NCI-H1105 treated with DMSO at 0.1 percent for 48 hours (cell line): ENCODE results near the gene DAPK2.

ENCODE experiments used
- DNase-seq: peaks from one replicate; lab custom pipeline; 2025; lab: John Stamatoyannopoulos, UW

DAPK2 gene

DNA sequence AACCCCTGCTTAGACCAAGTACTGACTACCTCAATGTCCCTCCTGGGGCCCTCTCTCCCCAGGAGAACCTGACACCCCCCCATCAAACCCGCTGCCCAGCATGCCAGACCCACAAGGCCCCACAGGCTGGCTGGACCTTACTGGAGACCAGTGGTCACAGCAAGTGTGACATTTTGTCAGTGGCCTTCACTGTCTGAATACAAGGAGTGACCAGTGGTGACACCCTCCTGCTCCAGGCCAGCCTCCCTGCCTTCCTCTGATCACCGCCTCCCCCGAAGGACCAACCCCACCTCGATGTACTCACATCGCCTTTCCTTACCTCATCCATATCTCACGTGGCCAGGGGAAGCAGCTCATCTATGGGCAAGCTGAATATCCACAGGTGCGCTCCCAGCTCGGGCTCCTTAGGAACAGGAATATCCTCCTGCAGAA is 150.5 kb downstream of the DAPK2 start:
- DNase-seq = no peak

DNA sequence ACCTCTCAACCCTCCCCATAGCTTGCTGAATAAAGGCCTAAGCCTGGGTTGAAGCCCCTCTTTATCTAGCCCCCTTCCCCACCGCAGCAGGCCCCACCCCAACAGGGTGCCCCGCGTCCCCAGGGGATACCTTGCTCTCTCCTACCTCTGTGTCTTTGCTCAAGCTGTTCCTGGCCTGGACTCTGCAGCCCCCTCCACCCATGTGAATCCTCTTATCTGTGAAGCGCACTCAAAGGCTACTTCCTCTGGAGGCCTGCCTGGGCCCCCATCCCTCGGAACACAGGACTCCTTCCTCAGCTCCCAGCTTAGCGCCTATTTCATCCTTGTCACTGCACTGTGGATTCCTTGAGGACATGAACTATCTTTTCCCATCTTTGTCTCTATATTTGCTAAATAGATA is 151.1 kb downstream of the DAPK2 start:
- DNase-seq = no peak

GRCh38 chr15:63894662-63894949 is 151.7 kb downstream of the DAPK2 start:
- no peak for DNase-seq

DNA sequence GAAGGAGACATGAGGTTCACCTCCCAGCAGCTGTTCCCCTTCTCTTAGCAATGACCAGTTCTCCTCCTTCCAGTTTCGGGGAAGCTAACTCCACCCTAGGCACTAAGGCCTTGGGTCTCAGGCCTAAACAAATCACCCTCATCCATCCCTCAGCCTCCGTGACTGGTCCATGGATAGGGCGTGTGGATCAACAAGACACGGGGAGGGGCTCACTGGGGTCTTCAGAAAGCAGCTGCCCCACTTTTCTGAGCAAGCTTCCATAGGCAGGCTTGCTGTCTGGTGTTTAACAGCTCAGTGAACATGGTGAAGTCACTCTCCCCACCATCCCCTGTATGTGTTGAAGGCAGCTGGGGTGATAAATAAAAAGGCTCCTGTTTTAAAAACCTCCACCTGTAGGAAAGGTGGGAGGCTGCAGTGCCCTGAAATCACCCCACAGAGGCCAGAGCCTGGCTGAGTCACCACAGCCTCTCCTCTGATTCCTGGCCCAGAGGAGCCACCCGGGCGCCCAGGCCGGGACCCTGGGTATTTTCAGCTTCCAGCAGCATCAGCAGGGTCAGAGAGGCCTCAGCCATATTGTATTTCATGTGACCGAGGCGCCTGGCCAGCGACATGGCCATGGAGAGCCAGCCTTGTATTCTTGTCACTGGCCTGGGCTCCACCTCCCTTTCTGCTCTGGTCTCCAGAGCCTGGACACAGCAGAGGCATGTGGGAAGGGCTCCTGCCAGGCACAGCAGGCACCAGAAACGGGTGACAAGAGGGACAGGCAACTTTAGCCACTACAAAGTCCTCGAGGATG is 152.2 kb downstream of the DAPK2 start:
- no peak for DNase-seq

DNA sequence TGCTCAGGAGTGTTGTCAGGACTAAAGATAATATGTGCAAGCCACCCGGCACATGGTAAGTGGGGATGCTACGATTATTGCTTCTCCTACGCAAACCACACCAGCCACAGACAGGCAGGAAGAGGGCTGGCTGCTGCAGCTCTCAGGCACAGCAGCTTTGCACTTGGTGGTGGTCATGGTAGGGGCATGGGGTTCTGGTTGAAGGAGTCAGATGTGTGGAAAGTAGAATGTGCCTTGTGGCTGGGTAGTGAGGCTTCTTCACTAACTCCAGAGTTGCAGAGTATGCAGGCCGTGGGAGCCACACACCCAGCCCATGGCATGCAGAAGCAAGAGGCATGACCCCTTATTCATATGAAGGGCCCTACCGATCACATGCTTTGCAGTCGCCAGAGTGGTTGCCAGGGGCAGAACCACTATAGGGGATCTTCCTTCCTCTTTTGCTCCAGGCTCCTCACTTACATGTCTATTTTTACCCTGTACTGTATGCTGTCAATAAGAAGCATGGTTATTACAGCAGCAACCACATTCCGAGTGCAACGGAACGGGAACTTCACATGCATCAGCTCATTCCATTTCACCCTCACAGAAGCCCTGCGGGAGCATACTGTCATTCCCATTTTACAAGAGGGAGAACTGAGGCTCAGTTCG is 153.4 kb downstream of the DAPK2 start:
- DNase-seq = no peak

DNA sequence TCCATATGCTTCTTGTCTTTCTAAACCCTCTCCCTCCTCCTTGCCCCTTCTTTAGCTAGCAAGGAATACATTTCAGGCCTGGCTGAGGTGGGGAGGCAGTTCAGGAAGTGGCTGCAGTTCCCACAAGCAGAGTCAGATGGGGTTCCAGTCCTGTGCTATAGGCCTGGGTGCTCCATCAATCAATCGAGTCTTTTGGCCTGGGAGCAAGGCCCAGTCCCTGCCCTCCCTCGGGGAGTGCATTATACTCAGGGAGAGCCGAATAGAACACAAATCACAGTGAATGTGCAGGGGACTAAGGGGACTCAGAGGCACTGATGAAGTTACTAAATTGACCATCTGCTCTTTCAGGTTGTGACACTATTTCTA is 154.5 kb downstream of the DAPK2 start:
- DNase-seq = no peak

- DNase-seq = peak; percentile 33
These were observed 155.1 kb downstream of the DAPK2 start for GRCh38 chr15:63891079-63891767.

DNA sequence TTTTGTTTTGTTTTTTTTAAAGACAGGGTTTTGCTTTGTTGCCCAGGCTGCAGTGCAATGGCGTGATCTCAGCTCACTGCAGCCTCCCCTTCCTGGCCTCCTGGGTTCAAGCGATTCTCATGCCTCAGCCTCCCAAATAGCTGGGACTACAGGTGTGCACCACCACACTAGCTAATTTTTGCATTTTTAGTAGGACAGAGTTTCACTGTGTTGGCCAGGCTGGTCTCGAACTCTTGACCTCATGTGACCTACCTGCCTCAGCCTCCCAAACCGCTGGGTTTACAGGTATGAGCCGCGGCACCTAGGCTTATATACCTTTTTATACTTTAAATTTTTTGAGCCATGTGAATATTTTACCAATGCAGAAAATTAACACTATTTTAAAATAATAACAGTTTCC is 155.7 kb downstream of the DAPK2 start:
- no peak for DNase-seq

DNA sequence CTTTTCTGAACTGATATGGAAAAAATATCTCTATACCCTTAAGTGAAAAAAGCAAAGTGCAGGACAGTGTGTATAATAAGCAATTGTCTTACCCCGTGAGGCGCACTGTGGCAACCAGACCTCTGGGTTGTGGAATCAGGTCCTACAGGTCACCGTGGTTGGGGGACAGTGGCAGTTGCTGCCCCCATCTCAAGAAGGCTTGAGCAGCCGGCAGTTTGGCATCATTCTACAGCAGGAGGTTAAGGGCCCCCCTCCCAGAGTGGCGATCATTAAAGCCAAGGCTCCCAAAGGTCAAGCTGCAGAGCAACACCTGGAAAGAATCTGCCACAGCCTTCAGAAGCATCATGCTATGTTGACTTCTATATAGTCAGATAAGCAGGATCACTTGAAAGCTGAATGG is 156.5 kb downstream of the DAPK2 start:
- DNase-seq = no peak

DNA sequence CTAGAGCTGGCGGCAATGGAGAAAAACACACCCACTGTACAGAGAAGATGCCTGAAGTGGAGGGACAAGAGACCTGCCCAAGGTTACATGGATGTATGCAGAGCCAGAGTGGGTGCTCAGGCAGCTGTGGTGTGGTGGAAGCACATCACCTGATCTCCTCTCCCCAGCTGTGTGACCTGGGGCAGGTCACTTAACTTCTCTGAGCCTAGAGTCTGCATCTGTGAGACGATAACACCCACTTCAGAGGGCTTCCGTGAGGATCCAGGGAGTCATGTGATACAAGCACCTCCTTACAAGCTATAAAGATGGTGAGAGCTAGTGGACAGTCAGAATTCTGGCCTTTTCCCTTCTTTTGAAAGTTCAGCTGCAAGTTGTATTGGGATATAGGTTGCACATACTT is 157.5 kb downstream of the DAPK2 start:
- no peak for DNase-seq

DNA sequence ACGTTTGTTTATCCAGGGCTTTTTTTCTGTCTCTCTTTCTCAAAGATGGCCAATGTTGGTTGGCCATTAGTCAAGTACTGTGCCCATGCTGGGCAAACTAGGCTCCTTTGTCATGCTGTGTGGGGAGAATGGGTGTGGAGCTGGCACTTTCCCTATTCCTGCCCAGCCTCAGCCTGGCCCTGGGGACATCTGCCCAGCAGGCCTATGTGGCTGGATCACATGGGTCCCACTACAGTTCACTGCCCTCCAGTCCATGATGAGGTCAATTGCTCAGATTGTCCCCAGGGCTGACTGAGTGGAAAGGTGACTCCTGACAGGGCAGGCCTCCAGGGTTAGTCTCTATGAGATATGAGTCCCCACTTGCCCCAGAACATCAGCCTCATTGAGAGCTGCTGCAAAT is 158.1 kb downstream of the DAPK2 start:
- DNase-seq = no peak

- DNase-seq = no peak
These were observed 158.7 kb downstream of the DAPK2 start for GRCh38 chr15:63887630-63888029.

DNA sequence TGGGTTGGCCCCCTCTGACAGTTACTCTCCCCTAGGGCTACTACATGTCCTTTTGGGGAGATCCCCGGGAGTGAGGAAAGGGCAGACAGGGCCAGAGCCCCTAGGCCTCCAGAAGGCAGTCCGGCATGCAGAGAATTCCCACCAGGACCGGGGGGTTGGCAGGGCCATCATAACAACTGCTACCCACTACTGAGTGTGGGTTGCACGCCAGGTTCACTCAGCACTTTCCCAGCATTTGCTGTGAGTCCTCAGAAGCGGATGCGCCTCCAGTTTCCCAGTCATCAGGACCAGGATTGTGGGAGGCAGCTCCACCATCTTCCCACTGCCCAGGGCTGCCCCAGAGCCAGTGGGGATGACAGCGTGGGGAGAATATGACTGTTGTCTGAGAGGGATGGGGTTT is 161.3 kb downstream of the DAPK2 start:
- DNase-seq = no peak

GRCh38 chr15:63881431-63881830 is 164.9 kb downstream of the DAPK2 start:
- no peak for DNase-seq

GRCh38 chr15:63880744-63881143 is 165.5 kb downstream of the DAPK2 start:
- DNase-seq = no peak

DNA sequence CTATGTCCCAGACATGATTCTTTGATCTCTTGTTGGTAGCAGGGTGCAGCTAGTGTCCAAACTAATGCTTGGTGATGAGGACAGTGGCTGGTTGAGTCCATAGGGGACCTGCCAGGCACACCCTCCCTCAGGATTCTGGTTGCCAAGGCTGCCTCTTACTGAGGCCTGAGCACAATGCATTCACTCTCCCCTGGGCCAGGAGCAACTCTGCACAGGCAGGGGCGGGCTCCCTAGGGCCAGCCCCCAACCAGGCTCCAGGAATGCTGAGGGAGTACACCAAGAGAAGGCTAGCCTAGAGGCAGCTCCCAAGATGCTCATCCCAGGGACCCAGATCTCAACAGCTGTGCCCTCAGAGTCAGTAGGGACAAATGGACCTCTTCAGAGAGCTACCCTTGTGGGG is 166.3 kb downstream of the DAPK2 start:
- no peak for DNase-seq

DNA sequence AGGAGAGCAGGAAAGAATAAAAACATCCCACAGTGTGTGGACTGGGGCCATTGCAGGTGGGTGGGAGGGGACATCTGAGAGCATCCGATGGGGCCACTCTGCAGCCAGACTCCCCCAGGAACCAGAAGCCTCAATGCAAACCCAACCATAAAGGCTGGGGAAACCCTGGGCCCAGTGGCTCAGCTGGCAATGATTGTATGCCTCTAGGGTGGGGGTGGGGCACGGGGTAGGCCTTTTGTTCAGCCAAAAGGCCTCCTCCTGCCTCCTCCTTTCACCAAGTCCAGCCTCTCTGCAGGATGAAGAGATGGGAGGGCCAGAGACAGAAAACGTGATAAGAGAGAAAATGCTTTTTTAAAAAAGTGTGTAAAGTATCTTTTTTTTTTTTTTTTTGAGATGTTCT is 167.1 kb downstream of the DAPK2 start:
- no peak for DNase-seq

GRCh38 chr15:63877713-63878271 is 168.5 kb downstream of the DAPK2 start:
- no peak for DNase-seq

DNA sequence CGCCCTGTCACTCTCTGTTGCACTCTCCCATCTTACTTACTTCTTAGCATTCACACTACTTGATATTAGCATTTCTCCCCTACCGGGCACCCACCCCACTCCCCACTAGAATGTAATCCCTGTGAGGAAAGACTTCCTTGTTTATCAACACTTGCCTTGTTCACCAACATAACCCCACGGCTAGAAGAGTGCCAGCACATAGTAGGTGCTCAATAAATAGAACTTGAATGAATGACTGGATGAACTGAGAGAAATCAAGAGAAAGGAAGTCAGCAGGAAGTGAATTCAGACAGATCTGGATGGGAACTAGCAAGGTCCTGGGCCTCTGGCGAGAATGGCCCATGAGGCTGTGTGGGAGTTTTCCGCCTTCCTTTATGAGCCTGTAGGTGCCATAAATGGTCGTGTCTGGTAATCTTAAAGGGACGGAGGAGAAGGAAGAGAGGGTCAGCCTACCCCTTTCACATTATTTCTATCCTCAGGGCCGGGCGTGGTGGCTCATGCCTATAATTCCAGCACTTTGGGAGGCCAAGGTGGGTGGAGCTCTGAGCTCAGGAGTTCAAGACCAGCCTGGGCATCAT is 170.1 kb downstream of the DAPK2 start:
- DNase-seq = no peak

DNA sequence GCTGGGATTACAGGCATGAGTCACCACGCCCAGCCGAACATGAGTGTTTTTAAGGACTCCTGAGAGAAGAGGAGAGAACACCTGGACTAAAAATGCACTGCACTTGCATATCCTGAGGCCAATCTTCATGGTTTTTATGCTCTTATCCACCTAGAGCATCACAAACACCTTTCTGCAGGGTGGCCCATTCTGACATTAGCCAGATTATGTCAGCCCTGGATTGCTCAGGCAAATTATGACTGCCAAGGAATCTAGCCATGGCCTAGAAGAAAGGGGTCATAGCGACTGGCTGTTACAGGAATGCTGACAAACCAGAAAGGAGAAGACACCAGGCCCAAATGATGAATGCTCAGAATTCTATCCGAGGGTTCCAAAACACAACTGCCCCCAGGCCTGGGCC is 171.7 kb downstream of the DAPK2 start:
- no peak for DNase-seq

DNA sequence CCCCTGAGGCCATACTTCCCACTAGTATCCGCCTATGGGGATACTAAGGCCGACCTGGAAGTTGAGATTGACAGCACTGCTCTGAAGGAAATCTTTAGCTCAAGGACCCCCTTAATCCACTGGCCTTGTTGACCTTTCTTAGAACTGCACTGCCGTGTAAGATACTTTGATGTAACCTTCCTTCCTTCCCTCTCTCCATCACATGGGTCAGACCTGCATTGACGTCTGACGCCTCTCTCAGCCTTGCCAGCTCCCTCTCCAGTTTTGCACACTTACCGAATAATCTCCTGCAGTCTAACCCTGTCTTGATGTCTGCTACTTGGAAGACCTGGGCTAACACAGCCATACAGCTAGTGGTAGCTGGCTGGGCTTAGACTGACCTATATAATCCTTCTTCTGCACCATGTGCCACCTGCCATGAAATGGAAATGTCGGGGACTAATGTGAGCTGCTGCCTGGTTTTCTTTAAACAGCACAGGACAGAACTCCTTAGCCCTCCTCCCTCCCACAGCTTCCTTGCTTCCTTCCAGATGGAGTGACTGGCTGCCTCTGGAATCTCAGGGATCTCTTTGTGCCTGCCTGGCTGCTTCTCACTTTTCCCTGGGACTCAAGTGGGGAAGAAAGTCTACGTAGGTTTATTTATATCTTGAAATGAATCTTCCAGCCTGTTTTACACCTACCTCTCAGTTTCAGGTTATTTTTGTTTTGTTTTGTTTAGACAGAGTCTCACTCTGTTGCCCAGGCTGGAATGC is 173.3 kb downstream of the DAPK2 start:
- DNase-seq = no peak
